Prostate gland (tissue), 2 donors: ENCODE data around the gene MAGOHB.

Experiments used
- CTCF ChIP-seq, 4 experiments: fragments of 200-600 bp in 2 of 4; fragments of 450-650 bp in 2 of 4; sonication (generic) in 2 of 4; IDR thresholded peaks; 1 replicate in 3 of 4; 2 replicates in 1 of 4; pipeline ENCODE4 v1.5.1; 2016 to 2019; ENCODE audit warnings: antibody characterized with exemption in 4 of 4, mild to moderate bottlenecking in 2 of 4, moderate library complexity in 2 of 4
- POLR2A ChIP-seq: fragments of 450-650 bp; IDR thresholded peaks from one replicate; pipeline ENCODE4 v1.6.1; 2016; ENCODE audit warnings: antibody characterized with exemption, mild to moderate bottlenecking

GRCh38 chr12:10590966-10591365 is 22.4 kb downstream of the MAGOHB start:
- no peak for TF ChIP-seq CTCF (IDR thresholded peaks at IDR 0.05)
- TF ChIP-seq POLR2A: no peak
